ENCODE data around the gene ACTG1.

DNA sequence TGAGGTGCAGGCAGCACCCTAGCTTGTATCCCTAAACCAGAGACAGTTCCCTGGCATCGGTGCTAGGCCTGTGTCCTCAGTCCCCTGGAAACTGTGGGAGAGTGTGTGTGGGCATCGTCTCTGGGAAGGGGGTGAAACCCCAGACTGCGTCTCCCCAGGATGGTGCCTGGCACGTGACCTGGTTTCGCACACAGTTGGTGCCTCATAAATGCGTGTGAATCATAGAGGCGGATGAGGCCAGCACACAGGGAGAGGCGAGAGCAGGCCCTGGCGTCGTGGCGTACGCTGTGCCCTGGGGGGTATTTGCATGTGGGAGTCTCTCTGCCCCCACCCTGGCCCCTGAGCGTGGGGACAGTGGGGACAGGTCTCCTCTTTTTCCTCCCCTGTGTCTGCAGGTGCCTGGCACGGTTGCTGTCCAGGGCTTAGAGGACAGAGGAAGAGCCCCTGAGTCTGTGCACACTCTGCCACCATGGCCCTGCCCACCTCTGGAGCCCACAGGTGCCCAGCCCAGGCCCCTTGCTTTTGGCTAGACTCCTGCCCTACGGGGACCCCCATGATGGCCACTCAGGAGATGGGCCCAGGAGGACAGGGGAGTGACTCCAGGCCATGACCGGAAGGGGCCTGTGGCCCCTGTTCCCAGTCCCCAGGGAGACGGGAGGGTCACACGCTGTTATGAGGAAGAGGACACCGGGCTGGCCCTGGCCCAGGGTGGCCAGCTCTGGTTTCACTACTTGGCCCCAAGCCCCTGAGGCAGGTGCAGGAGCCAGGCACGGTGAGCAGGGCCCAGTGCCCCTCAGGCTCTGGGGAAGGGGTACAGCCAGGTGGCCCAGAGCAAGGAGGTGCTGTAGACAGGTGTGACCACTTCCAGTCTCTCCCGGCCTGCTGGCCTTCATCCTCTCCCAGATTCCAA lies 14.3 kb upstream of the ACTG1 start:
- TF ChIP-seq, protein P1, sequence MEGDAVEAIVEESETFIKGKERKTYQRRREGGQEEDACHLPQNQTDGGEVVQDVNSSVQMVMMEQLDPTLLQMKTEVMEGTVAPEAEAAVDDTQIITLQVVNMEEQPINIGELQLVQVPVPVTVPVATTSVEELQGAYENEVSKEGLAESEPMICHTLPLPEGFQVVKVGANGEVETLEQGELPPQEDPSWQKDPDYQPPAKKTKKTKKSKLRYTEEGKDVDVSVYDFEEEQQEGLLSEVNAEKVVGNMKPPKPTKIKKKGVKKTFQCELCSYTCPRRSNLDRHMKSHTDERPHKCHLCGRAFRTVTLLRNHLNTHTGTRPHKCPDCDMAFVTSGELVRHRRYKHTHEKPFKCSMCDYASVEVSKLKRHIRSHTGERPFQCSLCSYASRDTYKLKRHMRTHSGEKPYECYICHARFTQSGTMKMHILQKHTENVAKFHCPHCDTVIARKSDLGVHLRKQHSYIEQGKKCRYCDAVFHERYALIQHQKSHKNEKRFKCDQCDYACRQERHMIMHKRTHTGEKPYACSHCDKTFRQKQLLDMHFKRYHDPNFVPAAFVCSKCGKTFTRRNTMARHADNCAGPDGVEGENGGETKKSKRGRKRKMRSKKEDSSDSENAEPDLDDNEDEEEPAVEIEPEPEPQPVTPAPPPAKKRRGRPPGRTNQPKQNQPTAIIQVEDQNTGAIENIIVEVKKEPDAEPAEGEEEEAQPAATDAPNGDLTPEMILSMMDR (conservative IDR thresholded peaks at IDR 0.05; ENCODE audit: low read depth, low read length) = no peak
- TF ChIP-seq EZH2 (IDR thresholded peaks at IDR 0.05; ENCODE audit: borderline replicate concordance, low read depth, low read length, poor library complexity, severe bottlenecking) = no peak
